ENCODE measurements around the gene MUC5B.

MUC5B gene

DNA sequence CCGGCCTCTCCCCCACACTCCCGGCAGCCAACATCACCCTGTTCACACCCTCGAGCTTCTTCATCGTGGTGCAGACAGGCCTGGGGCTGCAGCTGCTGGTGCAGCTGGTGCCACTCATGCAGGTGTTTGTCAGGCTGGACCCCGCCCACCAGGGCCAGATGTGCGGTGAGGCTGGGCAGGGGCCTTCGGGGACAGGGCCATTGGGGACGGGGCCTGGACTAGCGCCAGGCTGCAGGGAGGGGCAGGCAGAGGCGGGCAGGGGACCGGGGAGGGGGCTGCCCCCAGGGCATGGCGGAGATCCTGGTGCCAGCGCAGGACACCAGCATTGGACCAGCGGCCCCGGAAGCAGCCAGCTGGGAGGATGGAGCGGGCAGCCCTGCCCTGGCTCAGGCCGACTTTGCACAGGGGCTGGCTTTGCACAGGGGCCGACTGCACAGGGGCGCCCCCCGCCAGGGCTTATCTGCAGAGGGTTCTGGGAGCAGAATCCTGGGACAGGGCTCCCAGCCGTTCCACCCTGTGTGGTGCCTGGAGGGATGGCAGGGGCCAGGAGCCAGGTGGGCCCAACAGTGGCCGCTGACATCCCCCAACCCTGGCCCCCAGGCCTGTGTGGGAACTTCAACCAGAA, 8.6 kb downstream of the MUC5B start:
- no peak for DNase-seq (ENCODE audit: low spot score)
- TF ChIP-seq, protein P1, sequence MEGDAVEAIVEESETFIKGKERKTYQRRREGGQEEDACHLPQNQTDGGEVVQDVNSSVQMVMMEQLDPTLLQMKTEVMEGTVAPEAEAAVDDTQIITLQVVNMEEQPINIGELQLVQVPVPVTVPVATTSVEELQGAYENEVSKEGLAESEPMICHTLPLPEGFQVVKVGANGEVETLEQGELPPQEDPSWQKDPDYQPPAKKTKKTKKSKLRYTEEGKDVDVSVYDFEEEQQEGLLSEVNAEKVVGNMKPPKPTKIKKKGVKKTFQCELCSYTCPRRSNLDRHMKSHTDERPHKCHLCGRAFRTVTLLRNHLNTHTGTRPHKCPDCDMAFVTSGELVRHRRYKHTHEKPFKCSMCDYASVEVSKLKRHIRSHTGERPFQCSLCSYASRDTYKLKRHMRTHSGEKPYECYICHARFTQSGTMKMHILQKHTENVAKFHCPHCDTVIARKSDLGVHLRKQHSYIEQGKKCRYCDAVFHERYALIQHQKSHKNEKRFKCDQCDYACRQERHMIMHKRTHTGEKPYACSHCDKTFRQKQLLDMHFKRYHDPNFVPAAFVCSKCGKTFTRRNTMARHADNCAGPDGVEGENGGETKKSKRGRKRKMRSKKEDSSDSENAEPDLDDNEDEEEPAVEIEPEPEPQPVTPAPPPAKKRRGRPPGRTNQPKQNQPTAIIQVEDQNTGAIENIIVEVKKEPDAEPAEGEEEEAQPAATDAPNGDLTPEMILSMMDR (IDR thresholded peaks at IDR 0.05) = no peak
- Histone ChIP-seq H3K4me3 (no peak overlapping the region), H3K27ac (no peak overlapping the region)

DNA sequence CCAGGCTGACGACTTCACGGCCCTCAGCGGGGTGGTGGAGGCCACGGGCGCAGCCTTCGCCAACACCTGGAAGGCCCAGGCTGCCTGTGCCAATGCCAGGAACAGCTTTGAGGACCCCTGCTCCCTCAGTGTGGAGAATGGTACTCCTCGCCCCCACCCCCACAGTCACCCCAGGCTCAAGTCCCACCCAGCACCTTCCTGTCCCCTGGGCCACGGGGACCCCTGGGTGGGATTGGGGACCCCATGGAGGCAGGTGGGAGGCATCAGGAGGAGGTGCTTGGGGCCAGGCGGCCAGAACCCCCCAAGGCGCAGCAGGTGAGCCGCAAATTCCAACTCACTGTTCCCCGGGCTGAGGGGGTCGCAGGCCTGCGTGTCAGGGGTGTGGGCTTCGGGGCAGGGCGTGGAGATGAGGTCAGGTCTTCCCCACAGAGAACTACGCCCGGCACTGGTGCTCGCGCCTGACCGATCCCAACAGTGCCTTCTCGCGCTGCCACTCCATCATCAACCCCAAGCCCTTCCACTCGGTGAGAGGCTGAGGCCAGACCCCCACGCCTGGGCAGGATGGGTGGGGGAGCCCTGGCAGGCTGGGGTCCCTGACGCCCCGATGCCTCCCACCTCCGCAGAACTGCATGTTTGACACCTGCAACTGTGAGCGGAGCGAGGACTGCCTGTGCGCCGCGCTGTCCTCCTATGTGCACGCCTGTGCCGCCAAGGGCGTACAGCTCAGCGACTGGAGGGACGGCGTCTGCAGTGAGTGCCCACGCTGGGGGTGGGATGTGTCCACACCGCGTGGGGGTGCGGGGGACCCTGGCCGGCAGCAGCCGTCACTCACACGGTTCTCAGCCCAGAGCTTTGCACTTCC, 9.4 kb downstream of the MUC5B start:
- Histone ChIP-seq H3K4me3 (no peak overlapping the region), H3K27ac (no peak overlapping the region)
- TF ChIP-seq, protein P1 (IDR thresholded peaks at IDR 0.05) = no peak
- DNase-seq (ENCODE audit: low spot score) = no peak

DNA sequence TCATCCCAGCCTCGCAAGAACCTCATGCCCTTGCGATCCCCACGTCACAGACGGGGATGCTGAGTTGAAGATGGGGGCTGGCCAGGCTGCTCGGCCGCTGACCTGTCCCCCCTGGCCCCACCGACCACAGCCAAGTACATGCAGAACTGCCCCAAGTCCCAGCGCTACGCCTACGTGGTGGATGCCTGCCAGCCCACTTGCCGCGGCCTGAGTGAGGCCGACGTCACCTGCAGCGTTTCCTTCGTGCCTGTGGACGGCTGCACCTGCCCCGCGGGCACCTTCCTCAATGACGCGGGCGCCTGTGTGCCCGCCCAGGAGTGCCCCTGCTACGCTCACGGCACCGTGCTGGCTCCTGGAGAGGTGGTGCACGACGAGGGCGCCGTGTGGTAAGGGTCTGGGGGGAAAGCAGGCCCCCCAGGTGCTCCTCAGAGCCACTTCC, 10.0 kb downstream of the MUC5B start:
- TF ChIP-seq, protein P1 (IDR thresholded peaks at IDR 0.05) = no peak
- no peak overlapping the region for H3K4me3 ChIP-seq
- no peak overlapping the region for H3K27ac ChIP-seq
- no peak for DNase-seq (ENCODE audit: low spot score)

DNA sequence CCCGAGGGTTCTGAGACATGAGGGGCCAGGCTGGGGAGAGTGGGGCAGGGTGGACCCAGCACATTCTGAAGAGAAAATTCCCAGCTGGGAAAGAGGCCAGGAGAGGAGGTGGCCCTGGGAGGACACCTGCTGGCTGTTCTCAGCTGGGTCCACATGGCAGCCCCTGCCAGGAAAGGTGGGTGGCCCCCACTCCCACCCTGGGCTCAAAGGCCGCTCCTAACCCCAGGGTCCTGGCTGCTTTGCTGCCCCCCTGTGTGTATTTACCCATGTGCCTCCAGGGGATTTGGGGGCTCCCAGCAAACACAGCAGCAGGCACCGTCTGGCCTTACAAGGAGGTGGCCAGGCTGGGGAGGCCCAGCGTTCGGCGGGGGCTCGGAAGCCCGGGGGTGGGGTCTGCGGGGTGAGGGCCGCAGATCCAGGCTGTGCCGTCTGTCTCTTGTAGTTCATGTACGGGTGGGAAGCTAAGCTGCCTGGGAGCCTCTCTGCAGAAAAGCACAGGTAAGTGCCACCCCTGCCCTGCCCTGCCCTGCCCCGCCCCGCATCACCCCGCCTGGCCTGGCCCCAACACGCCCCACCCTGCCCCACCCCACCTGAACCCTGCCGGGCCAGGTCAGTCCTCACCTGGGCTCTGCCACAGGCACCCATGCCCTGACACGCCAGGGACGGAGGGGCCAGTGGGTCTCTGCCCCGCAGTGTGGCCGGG, 10.6 kb downstream of the MUC5B start:
- DNase-seq (ENCODE audit: low spot score) = no peak
- no peak overlapping the region for H3K4me3 ChIP-seq

DNA sequence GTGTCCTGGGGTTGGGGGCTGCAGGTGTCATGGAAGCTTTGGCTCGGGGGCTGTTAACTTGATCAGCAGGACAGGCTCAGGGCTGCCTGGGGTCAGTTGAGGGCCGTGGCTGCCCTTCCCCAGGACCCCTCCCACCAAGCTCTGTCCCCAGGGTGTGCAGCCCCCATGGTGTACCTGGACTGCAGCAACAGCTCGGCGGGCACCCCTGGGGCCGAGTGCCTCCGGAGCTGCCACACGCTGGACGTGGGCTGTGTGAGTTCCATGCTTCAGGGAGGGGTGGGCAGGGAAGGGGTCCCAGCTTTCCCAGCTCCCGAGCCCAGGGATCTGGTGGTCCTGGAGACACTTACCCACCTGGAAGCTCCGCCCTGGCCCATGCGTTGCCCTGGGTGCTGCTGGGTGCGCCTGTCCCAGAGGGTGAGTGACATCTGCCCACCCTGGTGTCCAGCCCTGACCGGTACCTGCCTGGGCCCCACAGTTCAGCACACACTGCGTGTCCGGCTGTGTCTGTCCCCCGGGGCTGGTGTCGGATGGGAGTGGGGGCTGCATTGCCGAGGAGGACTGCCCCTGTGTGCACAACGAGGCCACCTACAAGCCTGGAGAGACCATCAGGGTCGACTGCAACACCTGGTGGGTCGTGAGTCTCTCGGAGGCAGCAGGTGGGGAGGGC, 11.3 kb downstream of the MUC5B start:
- DNase-seq (ENCODE audit: low spot score) = no peak
- Histone ChIP-seq H3K4me3 (no peak overlapping the region), H3K27ac (no peak overlapping the region)
- TF ChIP-seq, protein P1 (IDR thresholded peaks at IDR 0.05) = no peak

More for the DNA sequence above, 10.6 kb downstream of the MUC5B start:
- H3K27ac ChIP-seq = no peak overlapping the region
- TF ChIP-seq, protein P1 (IDR thresholded peaks at IDR 0.05) = no peak

DNA sequence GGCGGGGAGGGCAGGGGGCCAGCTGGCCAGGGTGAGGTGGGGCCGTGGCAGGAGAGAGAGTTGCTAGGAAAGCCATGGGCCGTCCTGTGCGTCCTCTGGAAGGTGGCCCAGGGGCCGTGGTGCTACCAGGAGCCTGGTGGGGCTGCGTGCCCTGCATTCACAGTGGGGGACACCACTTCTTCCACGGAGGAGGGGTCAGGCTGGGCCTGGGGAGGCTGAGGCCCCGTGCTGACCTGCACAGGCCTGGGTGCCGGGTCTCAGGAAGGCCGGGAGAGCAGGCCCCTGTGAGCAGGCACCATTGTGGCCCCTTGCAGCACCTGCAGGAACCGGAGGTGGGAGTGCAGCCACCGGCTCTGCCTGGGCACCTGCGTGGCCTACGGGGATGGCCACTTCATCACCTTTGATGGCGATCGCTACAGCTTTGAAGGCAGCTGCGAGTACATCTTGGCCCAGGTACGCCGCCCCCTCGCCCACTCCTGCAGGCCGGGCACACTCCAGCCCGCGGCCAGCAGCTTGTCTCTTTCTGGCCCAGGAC, 12.0 kb downstream of the MUC5B start:
- TF ChIP-seq, protein P1 (IDR thresholded peaks at IDR 0.05) = no peak
- DNase-seq (ENCODE audit: low spot score) = no peak
- H3K4me3 ChIP-seq = no peak overlapping the region
- no peak overlapping the region for H3K27ac ChIP-seq

Measured in coronary artery (tissue), 2 donors.